Vagina (tissue), 2 donors: ENCODE data around the gene PLCD4. TPM values are rescaled to one million over a fixed set of nuclear protein-coding genes. Genes with fewer than 3 reads are reported as not detected.

Experiments
- DNase-seq, 2 donors: peaks; one replicate each; pipeline ENCODE4 v3.0.0-alpha.2; 2017; ENCODE audit errors: extremely low spot score in 2 of 2
- H3K27ac ChIP-seq: fragments of 200-600 bp; sonication (generic); one replicate; pipeline ENCODE4 v1.5.1; 2019
- H3K27me3 ChIP-seq: fragments of 200-600 bp; sonication (generic); one replicate; pipeline ENCODE4 v1.5.1; 2019
- H3K36me3 ChIP-seq, 2 donors: fragments of 200-600 bp; sonication (generic); one replicate each; pipeline ENCODE4 v1.5.1; 2017 to 2019
- H3K4me1 ChIP-seq: fragments of 200-600 bp; sonication (generic); one replicate; pipeline ENCODE4 v1.5.1; 2019
- H3K4me3 ChIP-seq, 2 donors: fragments of 200-600 bp; sonication (generic); 1 replicate in 1 of 2; 2 replicates in 1 of 2; pipeline ENCODE4 v1.5.1; 2016 to 2019
- H3K9me3 ChIP-seq: fragments of 200-600 bp; sonication (generic); one replicate; pipeline ENCODE4 v1.5.1; 2019
- POLR2A ChIP-seq, 2 donors: fragments of 450-650 bp; IDR thresholded peaks; one replicate each; pipeline ENCODE4 v1.6.1; 2017; ENCODE audit warnings: antibody characterized with exemption in 2 of 2, mild to moderate bottlenecking in 2 of 2, moderate library complexity in 2 of 2
- POLR2AphosphoS5 ChIP-seq, 2 donors: sonication (generic); formaldehyde crosslinking; IDR thresholded peaks; one replicate each; pipeline ENCODE4 v1.9.0; 2017; ENCODE audit warnings: antibody characterized with exemption in 2 of 2, mild to moderate bottlenecking in 2 of 2, low read depth in 1 of 2; ENCODE audit not compliant: insufficient read depth in 1 of 2
- intact Hi-C: fragments of 100-400 bp; cut with DNase I; formaldehyde crosslinking; loops from one replicate; pipeline ENCODE4 v1.15.1; 2023
- total RNA-seq: library from RNA; depleted of rRNA; stranded (reverse); fragments of >200 nt; gene quantifications from one replicate; pipeline ENCODE4 v1.2.3, GENCODE V29; 2016
- TF ChIP-seq, protein P1 (sequence below), 3 experiments: fragments of 450-650 bp in 2 of 3; fragments of 200-600 bp in 1 of 3; sonication (generic) in 1 of 3; IDR thresholded peaks; one replicate each; pipeline ENCODE4 v1.5.1; 2017 to 2019; ENCODE audit warnings: antibody characterized with exemption in 3 of 3, mild to moderate bottlenecking in 2 of 3, moderate library complexity in 2 of 3

Gene PLCD4
- total RNA-seq, 1 donor from 2014 or later: 12.0 TPM

DNA sequence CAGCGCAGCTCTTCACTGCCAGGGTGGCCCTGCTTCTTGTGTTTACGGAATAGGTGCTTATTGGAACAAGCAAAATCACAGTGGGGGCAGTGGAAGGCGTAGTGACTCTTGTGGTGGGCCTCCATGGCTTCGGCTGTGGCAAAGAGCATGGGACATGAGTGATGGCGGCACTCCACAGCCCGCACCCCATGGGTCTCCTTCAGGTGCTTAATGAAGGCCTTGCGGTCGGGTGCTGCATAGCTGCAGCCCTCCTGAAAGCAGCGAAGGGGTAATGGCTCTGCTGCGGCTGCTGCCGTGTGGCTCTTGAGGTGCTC is 41.0 kb downstream of the PLCD4 start:
- TF ChIP-seq POLR2AphosphoS5 (IDR thresholded peaks at IDR 0.05; ENCODE audit: insufficient read depth in 1 of 2, low read depth in 1 of 2): no peak
- TF ChIP-seq, protein P1, sequence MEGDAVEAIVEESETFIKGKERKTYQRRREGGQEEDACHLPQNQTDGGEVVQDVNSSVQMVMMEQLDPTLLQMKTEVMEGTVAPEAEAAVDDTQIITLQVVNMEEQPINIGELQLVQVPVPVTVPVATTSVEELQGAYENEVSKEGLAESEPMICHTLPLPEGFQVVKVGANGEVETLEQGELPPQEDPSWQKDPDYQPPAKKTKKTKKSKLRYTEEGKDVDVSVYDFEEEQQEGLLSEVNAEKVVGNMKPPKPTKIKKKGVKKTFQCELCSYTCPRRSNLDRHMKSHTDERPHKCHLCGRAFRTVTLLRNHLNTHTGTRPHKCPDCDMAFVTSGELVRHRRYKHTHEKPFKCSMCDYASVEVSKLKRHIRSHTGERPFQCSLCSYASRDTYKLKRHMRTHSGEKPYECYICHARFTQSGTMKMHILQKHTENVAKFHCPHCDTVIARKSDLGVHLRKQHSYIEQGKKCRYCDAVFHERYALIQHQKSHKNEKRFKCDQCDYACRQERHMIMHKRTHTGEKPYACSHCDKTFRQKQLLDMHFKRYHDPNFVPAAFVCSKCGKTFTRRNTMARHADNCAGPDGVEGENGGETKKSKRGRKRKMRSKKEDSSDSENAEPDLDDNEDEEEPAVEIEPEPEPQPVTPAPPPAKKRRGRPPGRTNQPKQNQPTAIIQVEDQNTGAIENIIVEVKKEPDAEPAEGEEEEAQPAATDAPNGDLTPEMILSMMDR (IDR thresholded peaks at IDR 0.05): no peak
- intact Hi-C loops: loop anchor here (10.0 kb wide), 1 partner anchor 244 kb away; no protein-coding TSS in a partner anchor
- no peak for DNase-seq
- Histone ChIP-seq H3K4me3 (no peak overlapping the region), H3K27me3 (no peaks in the 10 kb centered on the region), H3K36me3 (peaks cover 7 to 86% of the 10 kb centered on the region in 2 donors), H3K4me1 (no peaks in the 10 kb centered on the region), H3K27ac (no peak overlapping the region), H3K9me3 (no peaks in the 10 kb centered on the region)

DNA sequence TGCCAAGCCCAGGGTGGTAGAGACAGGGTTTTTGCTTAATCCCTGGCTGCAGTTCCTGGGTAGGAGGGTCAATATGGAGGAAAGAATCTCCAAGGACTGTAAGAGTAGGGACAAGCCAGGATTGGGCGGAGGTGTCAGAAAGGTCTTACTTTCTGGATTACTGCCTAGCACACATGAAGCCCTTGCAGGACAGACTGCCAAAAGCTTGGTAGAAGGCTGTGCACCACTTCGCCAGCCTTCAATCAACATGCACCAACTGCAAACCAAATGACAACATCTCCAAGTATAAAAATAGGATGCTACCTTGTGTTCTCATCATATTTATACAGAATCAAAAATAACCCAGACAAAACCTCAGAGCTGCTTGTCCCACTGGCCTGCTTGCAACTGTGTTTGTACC is 48.1 kb downstream of the PLCD4 start:
- no peaks in the 10 kb centered on the region for H3K27me3 ChIP-seq
- no peaks in the 10 kb centered on the region for H3K9me3 ChIP-seq
- H3K36me3 ChIP-seq: peaks cover 0 to 49% of the 10 kb centered on the region in 2 donors
- peaks cover 21% of the 10 kb centered on the region for H3K4me1 ChIP-seq
- no peak for DNase-seq
- no peak overlapping the region for H3K4me3 ChIP-seq
- TF ChIP-seq POLR2A (IDR thresholded peaks at IDR 0.05): no peak
- TF ChIP-seq, protein P1 (IDR thresholded peaks at IDR 0.05): no peak
- no peak for TF ChIP-seq POLR2AphosphoS5 (IDR thresholded peaks at IDR 0.05; ENCODE audit: insufficient read depth in 1 of 2, low read depth in 1 of 2)
- intact Hi-C loops: no loop called here
- no peak overlapping the region for H3K27ac ChIP-seq

DNA sequence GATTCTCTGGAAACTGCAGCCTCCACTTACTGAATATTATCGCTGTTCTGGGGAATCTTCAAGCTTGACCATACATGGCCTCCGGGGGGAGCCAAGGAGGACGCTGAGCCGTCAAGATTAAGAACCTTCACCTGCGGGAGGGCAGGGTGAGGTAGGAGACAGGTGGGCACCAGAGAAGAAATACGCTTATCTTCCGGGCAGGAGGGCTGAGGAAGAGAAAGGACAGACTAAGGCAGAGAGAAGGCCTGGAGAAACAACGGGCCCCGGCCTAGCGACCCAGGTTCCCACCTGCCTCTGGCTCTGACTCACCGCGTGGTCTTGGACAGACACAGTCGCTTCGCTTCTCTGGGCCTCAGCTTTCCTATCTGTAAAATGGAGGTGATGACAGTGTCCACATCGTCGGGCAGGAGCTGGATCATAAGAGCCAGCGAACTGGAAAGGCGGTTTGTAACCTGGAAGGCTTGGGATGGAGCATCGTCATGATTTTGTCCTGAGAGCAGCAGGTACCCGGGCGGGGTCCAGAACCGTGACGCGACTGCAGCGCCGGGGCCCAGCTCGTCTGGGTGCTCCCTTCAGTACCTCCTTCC is 51.1 kb downstream of the PLCD4 start:
- Histone ChIP-seq H3K4me3 (peak overlapping the region; percentile 65 to 86), H3K9me3 (no peaks in the 10 kb centered on the region), H3K36me3 (peaks cover 0 to 40% of the 10 kb centered on the region in 2 donors), H3K27me3 (no peaks in the 10 kb centered on the region), H3K27ac (peak overlapping the region; percentile 60), H3K4me1 (peaks cover 21% of the 10 kb centered on the region)
- intact Hi-C loops: no loop called here
- TF ChIP-seq POLR2AphosphoS5 (IDR thresholded peaks at IDR 0.05; ENCODE audit: insufficient read depth in 1 of 2, low read depth in 1 of 2): no peak
- no peak for TF ChIP-seq POLR2A (IDR thresholded peaks at IDR 0.05)
- TF ChIP-seq, protein P1 (IDR thresholded peaks at IDR 0.05): no peak
- DNase-seq: no peak

DNA sequence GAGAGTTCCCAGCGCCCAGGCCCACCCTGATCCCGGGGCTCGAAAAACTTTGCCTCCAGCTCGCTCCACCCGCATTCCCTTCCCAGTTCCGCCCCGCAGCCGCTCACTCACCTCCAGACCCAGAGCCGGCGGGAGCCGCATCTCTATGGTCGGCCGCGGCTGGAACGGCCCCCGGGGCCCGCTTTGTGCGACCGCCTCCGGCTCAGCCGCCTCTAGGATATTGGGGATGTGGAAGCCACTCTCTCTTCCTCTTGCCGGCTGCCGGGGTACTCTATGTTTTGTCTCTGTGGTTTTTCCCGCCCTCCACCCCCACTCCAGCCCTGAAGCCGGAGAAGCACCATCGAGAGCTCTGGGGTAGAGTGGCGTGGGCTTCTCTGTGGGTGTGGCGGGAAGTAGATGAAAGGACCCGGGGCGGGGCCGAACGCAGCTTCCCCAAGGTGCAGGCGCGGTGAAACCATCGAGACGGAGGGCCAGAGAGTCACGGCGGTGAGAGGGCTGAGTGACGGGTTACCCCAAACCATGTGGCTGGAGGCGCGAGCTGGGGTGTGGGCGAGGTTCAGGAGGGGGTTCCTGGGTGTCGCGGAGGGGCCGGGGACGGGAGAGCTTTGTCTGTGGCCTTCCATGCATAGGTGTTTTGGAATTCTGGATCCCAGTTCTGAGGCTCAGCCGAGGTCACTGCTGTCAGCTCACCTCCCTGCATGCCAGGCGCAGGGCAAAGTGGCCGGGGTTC is 51.7 kb downstream of the PLCD4 start, which contains the start of the genes BCS1L and ZNF142:
TSS of gene BCS1L (plus strand) at position 426 of the 730 bp plus-strand sequence. CDS start 1,305 bp downstream, outside the sequence.
TSS of gene ZNF142 (minus strand) at position 366 of the 730 bp plus-strand sequence. CDS start 3,194 bp downstream, outside the sequence.
- peak; percentile 72 to 78 for TF ChIP-seq POLR2AphosphoS5 (IDR thresholded peaks at IDR 0.05; ENCODE audit: insufficient read depth in 1 of 2, low read depth in 1 of 2)
- no peak for TF ChIP-seq POLR2A (IDR thresholded peaks at IDR 0.05)
- TF ChIP-seq, protein P1 (IDR thresholded peaks at IDR 0.05): no peak
- intact Hi-C loops: no loop called here
- peak within 1 kb of the TSS; percentile 60 for H3K27ac ChIP-seq
- no peak for DNase-seq
- no peaks in the 10 kb centered on the region for H3K27me3 ChIP-seq
- H3K36me3 ChIP-seq: peaks cover 0 to 40% of the 10 kb centered on the region in 2 donors
- H3K4me3 ChIP-seq: peak within 1 kb of the TSS; percentile 65 to 86
- H3K9me3 ChIP-seq: no peaks in the 10 kb centered on the region
- peaks cover 21% of the 10 kb centered on the region for H3K4me1 ChIP-seq

DNA sequence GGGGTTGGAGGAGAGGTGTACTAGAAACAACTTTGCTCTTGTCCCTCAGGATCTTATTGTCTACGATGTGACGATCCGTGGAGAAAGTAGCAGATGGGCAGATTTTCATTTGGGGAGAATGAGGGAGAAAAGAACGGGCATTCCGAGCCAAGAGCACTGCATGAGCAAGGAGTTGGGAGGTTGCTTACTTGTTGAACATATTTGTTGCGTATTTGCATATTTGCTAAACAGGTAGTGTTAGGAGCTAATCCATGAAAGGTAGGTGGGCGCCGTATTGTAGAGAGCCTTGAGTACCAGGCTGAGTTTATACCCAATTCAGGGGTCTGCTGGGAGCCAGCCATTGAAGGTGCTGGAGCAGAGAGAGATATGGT is 52.3 kb downstream of the PLCD4 start:
- H3K27ac ChIP-seq: peak overlapping the region; percentile 60
- TF ChIP-seq POLR2A (IDR thresholded peaks at IDR 0.05) (no peak), POLR2AphosphoS5 (IDR thresholded peaks at IDR 0.05; ENCODE audit: insufficient read depth in 1 of 2, low read depth in 1 of 2) (no peak)
- intact Hi-C loops: no loop called here
- no peaks in the 10 kb centered on the region for H3K9me3 ChIP-seq
- peak overlapping the region; percentile 65 to 86 for H3K4me3 ChIP-seq
- H3K36me3 ChIP-seq: peaks cover 0 to 40% of the 10 kb centered on the region in 2 donors
- H3K4me1 ChIP-seq: peaks cover 21% of the 10 kb centered on the region
- no peaks in the 10 kb centered on the region for H3K27me3 ChIP-seq
- no peak for DNase-seq
